ENCODE results near the gene PCDHB12. TPM values are rescaled to one million over a fixed set of nuclear protein-coding genes. Genes with fewer than 3 reads are reported as not detected.
"Not testable (repeated sequence)": the region's sequence is repeated elsewhere in the genome, so short reads cannot be mapped to it uniquely, and the experiment has no call there.

The PCDHB12 gene
- total RNA-seq, 1 donor from 2014 or later = 6.4 TPM

GRCh38 chr5:141196363-141196762, 12.2 kb upstream of the PCDHB12 start:
- peaks cover 73% of the 10 kb centered on the region for H3K9me3 Mint-ChIP-seq
- no peak overlapping the region for H3K4me3 Mint-ChIP-seq
- no peaks in the 10 kb centered on the region for H3K4me1 Mint-ChIP-seq
- peaks cover 65% of the 10 kb centered on the region for H3K36me3 Mint-ChIP-seq
- no peak overlapping the region for H3K27ac Mint-ChIP-seq
- DNase-seq (ENCODE audit: low spot score in 2 of 2, unreplicated experiment in 2 of 2) = no peak
- TF ChIP-seq, protein P1, sequence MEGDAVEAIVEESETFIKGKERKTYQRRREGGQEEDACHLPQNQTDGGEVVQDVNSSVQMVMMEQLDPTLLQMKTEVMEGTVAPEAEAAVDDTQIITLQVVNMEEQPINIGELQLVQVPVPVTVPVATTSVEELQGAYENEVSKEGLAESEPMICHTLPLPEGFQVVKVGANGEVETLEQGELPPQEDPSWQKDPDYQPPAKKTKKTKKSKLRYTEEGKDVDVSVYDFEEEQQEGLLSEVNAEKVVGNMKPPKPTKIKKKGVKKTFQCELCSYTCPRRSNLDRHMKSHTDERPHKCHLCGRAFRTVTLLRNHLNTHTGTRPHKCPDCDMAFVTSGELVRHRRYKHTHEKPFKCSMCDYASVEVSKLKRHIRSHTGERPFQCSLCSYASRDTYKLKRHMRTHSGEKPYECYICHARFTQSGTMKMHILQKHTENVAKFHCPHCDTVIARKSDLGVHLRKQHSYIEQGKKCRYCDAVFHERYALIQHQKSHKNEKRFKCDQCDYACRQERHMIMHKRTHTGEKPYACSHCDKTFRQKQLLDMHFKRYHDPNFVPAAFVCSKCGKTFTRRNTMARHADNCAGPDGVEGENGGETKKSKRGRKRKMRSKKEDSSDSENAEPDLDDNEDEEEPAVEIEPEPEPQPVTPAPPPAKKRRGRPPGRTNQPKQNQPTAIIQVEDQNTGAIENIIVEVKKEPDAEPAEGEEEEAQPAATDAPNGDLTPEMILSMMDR (IDR thresholded peaks at IDR 0.05; ENCODE audit: unreplicated experiment) = no peak
- no peaks in the 10 kb centered on the region for H3K27me3 Mint-ChIP-seq (ENCODE audit: low read depth)

- H3K27me3 Mint-ChIP-seq (ENCODE audit: low read depth) = no peaks in the 10 kb centered on the region
- peaks cover 54% of the 10 kb centered on the region for H3K36me3 Mint-ChIP-seq
- H3K4me3 Mint-ChIP-seq = peak within 1 kb of the TSS; percentile 10
- no peak within 1 kb of the TSS for H3K27ac Mint-ChIP-seq
- H3K4me1 Mint-ChIP-seq = no peaks in the 10 kb centered on the region
- H3K9me3 Mint-ChIP-seq = peaks cover 58% of the 10 kb centered on the region
- TF ChIP-seq, protein P1 (IDR thresholded peaks at IDR 0.05; ENCODE audit: unreplicated experiment) = peak; percentile 32
- no peak for DNase-seq (ENCODE audit: low spot score in 2 of 2, unreplicated experiment in 2 of 2)
Observed at GRCh38 chr5:141199359-141200235, 8.9 kb upstream of the PCDHB12 start, which contains the start of gene PCDHB11. PCDHB11 (plus strand) TSS chr5:141199627; CDS start chr5:141199775, 148 bp downstream.

DNA sequence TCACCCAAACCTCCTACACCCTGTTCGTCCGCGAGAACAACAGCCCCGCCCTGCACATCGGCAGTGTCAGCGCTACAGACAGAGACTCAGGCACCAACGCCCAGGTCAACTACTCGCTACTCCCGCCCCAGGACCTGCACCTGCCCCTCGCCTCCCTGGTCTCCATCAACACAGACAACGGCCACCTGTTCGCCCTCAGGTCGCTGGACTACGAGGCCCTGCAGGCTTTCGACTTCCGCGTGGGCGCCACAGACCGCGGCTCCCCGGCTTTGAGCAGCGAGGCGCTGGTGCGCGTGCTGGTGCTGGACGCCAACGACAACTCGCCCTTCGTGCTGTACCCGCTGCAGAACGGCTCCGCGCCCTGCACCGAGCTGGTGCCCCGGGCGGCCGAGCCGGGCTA, 7.4 kb upstream of the PCDHB12 start:
- peaks cover 60% of the 10 kb centered on the region for H3K9me3 Mint-ChIP-seq
- H3K4me3 Mint-ChIP-seq; H3K4me1 Mint-ChIP-seq; DNase-seq (ENCODE audit: low spot score in 2 of 2, unreplicated experiment in 2 of 2); H3K27me3 Mint-ChIP-seq (ENCODE audit: low read depth); H3K27ac Mint-ChIP-seq: not testable (repeated sequence)
- H3K36me3 Mint-ChIP-seq = peaks cover 55% of the 10 kb centered on the region

- H3K36me3 Mint-ChIP-seq = peaks cover 53% of the 10 kb centered on the region
- H3K4me3 Mint-ChIP-seq = not testable (repeated sequence)
Observed at GRCh38 chr5:141201646-141202045, 6.9 kb upstream of the PCDHB12 start.

DNA sequence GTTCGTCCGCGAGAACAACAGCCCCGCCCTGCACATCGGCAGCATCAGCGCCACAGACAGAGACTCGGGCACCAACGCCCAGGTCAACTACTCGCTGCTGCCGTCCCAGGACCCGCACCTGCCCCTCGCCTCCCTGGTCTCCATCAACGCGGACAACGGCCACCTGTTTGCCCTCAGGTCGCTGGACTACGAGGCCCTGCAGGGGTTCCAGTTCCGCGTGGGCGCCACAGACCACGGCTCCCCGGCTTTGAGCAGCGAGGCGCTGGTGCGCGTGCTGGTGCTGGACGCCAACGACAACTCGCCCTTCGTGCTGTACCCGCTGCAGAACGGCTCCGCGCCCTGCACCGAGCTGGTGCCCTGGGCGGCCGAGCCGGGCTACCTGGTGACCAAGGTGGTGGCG, 1.8 kb downstream of the PCDHB12 start:
- H3K27me3 Mint-ChIP-seq (ENCODE audit: low read depth); H3K27ac Mint-ChIP-seq; H3K4me3 Mint-ChIP-seq; DNase-seq (ENCODE audit: low spot score in 2 of 2, unreplicated experiment in 2 of 2); H3K4me1 Mint-ChIP-seq: not testable (repeated sequence)
- H3K9me3 Mint-ChIP-seq = peaks cover 67% of the 10 kb centered on the region
- H3K36me3 Mint-ChIP-seq = peaks cover 55% of the 10 kb centered on the region

More at GRCh38 chr5:141201646-141202045, 6.9 kb upstream of the PCDHB12 start:
- not testable (repeated sequence) for DNase-seq (ENCODE audit: low spot score in 2 of 2, unreplicated experiment in 2 of 2); H3K27me3 Mint-ChIP-seq (ENCODE audit: low read depth); H3K27ac Mint-ChIP-seq; H3K4me1 Mint-ChIP-seq
- peaks cover 58% of the 10 kb centered on the region for H3K9me3 Mint-ChIP-seq

- H3K27me3 Mint-ChIP-seq (ENCODE audit: low read depth); H3K4me3 Mint-ChIP-seq; H3K27ac Mint-ChIP-seq; H3K4me1 Mint-ChIP-seq; DNase-seq (ENCODE audit: low spot score in 2 of 2, unreplicated experiment in 2 of 2): not testable (repeated sequence)
- H3K36me3 Mint-ChIP-seq = peaks cover 54% of the 10 kb centered on the region
- H3K9me3 Mint-ChIP-seq = peaks cover 66% of the 10 kb centered on the region
Observed at GRCh38 chr5:141210849-141211248, 2.3 kb downstream of the PCDHB12 start.

DNA sequence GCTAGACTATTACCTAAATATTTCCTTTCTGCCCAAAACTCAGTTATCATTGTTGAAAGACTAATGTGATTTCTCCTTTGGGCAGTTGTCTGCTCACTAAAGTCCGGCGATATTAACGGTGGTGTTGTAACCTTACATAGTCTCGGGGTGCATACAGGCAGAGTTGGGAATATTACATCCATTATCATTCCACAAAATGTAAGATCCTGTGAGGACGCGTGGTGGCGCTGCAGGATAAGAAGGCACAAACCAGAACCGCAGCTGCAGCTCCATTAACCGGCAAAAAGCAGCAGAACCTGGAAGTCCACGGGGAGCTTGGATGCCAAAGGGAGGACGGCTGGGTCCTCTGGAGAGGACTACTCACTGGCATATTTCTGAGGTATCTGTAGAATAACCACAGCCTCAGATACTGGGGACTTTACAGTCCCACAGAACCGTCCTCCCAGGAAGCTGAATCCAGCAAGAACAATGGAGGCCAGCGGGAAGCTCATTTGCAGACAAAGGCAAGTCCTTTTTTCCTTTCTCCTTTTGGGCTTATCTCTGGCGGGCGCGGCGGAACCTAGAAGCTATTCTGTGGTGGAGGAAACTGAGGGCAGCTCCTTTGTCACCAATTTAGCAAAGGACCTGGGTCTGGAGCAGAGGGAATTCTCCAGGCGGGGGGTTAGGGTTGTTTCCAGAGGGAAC, 5.3 kb downstream of the PCDHB12 start, which contains the start of gene PCDHB13:
Gene PCDHB13, plus strand, starts transcription at position 264 of the 684 bp plus-strand sequence. Its CDS starts 205 bp downstream, at position 469.
- peak within 1 kb of the TSS; percentile 15 for H3K4me3 Mint-ChIP-seq
- not testable (repeated sequence) for H3K27me3 Mint-ChIP-seq (ENCODE audit: low read depth); DNase-seq (ENCODE audit: low spot score in 2 of 2, unreplicated experiment in 2 of 2); H3K4me1 Mint-ChIP-seq; H3K27ac Mint-ChIP-seq
- H3K36me3 Mint-ChIP-seq = peaks cover 60% of the 10 kb centered on the region
- peaks cover 59% of the 10 kb centered on the region for H3K9me3 Mint-ChIP-seq

GRCh38 chr5:141214583-141214982, 6.1 kb downstream of the PCDHB12 start:
- H3K36me3 Mint-ChIP-seq = peaks cover 61% of the 10 kb centered on the region
- H3K4me1 Mint-ChIP-seq; H3K4me3 Mint-ChIP-seq; H3K27ac Mint-ChIP-seq; DNase-seq (ENCODE audit: low spot score in 2 of 2, unreplicated experiment in 2 of 2); H3K27me3 Mint-ChIP-seq (ENCODE audit: low read depth): not testable (repeated sequence)
- H3K9me3 Mint-ChIP-seq = peaks cover 59% of the 10 kb centered on the region

GRCh38 chr5:141215504-141215903, 7.0 kb downstream of the PCDHB12 start:
- not testable (repeated sequence) for H3K4me1 Mint-ChIP-seq; DNase-seq (ENCODE audit: low spot score in 2 of 2, unreplicated experiment in 2 of 2); H3K4me3 Mint-ChIP-seq; H3K27me3 Mint-ChIP-seq (ENCODE audit: low read depth); H3K27ac Mint-ChIP-seq
- Mint-ChIP-seq H3K9me3 (peaks cover 63% of the 10 kb centered on the region), H3K36me3 (peaks cover 64% of the 10 kb centered on the region)

DNA sequence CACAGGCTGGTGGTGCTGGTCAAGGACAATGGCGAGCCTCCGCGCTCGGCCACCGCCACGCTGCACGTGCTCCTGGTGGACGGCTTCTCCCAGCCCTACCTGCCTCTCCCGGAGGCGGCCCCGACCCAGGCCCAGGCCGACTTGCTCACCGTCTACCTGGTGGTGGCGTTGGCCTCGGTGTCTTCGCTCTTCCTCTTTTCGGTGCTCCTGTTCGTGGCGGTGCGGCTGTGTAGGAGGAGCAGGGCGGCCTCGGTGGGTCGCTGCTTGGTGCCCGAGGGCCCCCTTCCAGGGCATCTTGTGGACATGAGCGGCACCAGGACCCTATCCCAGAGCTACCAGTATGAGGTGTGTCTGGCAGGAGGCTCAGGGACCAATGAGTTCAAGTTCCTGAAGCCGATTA, 7.5 kb downstream of the PCDHB12 start:
- Mint-ChIP-seq H3K36me3 (peaks cover 65% of the 10 kb centered on the region), H3K9me3 (peaks cover 69% of the 10 kb centered on the region)
- H3K4me3 Mint-ChIP-seq; H3K27ac Mint-ChIP-seq; H3K27me3 Mint-ChIP-seq (ENCODE audit: low read depth); DNase-seq (ENCODE audit: low spot score in 2 of 2, unreplicated experiment in 2 of 2); H3K4me1 Mint-ChIP-seq: not testable (repeated sequence)

Measured in mesothelial cell of epicardium (in vitro differentiated cells).